ENCODE results near the gene CNDP1.

CNDP1 gene

GRCh38 chr18:74595431-74595830 lies 61.1 kb downstream of the CNDP1 start:
- no peak for DNase-seq

GRCh38 chr18:74597034-74597661 lies 62.8 kb downstream of the CNDP1 start:
- peak; percentile 64 for DNase-seq

DNA sequence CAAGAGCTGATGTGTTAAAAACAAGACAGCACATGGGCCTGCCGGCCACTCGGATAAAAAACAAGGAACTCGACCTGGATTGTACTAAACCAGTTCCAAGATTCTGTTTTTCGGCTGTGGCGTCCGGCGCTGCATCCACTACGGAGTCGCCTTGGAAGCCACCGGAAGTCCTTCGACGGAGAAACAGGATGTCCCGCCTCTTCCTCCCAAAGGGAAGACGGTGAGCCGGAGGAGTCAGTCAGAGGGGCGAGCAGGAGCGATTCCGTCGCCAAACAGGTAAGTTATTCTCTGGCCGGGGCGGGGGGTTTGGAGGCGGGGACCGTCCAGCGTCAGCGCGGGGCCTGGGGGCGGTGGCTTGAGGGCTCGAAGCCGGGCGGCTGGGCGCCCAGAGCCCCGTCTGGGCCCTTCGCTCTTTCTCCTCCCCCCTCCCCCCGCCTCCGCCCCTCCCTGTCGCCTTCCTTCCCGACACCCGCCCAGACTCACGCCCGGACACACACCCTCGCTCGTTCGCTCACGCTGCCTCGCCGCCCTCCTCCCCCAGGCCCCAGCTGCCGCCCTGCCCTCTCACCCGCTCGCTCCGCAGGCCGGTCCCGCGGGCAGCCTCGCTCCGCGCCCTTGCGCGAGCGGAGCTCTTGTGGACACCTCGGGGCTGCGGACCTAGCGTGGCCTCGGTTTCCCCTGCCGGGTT lies 63.5 kb downstream of the CNDP1 start, which contains the start of gene ZNF407:
Gene ZNF407 (plus strand): TSS at position 209 of the 688 bp plus-strand sequence. CDS start 33,150 bp downstream, outside the sequence.
- DNase-seq = peak; percentile 68

DNA sequence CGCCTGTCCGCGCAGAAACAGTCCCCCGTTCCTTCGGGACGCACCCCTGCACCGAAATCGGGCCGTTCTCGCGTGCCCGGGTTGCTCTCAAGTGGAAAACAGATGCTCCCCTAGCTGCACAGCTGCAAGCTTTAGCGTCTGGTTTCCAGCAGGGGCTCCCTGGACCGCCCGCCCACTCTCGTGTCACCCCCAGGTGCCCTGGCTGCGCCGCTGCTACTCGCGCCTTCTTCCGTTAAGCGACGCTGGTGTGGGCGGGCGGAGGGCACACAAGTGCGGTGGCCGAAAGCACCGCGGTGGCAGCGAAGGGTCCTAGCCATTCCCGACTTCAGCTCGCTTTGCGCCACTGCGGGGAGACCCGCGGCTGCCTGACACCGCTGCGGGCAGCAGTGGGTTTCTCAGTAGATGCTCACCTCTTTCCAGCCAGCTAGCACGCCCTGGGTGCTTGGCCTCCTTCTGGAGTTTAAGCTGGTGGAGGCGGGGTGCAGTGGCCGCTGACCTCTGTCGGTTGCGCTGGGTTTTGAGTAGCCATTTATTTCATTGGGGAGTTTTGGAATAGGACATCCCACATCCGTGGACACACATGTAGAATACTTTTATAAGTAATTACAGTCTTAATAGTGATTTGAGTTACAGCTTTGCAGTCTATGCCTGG lies 64.2 kb downstream of the CNDP1 start:
- no peak for DNase-seq

DNA sequence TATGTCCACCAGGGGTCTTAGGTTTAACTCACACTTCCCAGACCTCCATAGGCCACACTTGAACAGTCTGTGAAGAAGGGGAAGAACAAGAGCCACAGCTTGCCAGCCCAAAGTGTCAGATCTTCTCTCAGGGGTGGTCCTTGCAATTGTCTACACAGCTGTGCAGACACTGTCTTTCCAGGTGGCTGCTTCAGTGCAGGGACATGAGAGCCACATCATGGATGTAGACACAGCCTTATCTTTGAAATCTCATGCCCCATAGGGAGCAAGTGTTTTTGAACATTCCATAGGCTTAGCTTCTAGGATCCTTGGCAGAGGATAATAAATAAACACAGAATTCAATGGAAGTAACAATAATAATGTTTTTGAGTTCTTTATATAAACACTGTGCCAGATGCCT lies 70.1 kb downstream of the CNDP1 start:
- no peak for DNase-seq

DNA sequence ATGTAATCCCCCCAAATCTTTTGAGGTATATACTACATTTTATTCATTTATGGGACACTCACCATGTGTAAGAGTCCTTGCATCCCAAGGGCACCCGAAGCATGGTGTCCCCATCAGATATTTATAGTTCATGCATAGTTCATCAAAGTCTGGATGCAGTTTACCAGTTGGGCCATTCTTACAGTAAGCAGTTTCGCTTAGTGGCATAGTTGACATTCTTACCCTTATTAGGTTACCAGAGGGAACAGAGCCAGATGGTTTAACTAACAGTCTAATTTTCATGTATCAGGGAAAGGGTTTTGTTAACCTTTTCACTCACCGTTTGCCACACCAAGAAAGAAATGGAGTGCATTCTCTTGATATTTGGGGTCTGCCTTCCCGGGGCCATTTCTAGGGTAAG lies 70.5 kb downstream of the CNDP1 start:
- no peak for DNase-seq

GRCh38 chr18:74608681-74609080 lies 74.4 kb downstream of the CNDP1 start:
- DNase-seq = no peak

DNA sequence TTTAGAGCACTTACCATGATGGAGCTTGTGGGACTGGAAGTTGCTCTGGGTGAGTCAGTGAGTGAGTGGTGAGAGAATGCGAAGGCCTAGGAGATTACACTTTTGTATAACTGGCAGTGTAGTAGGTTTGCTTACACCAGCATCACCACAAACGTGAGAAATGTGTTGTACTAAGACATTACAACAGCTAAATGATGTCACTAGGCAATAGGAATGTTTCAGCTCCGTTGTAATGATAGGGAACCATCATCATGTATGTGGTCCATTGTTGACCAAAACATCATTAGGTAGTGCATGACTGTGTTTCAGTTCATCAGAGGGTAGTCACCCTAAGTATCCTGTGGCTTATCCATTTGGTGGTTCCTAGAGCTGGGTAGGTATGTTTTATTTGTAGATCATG lies 75.2 kb downstream of the CNDP1 start:
- no peak for DNase-seq

DNA sequence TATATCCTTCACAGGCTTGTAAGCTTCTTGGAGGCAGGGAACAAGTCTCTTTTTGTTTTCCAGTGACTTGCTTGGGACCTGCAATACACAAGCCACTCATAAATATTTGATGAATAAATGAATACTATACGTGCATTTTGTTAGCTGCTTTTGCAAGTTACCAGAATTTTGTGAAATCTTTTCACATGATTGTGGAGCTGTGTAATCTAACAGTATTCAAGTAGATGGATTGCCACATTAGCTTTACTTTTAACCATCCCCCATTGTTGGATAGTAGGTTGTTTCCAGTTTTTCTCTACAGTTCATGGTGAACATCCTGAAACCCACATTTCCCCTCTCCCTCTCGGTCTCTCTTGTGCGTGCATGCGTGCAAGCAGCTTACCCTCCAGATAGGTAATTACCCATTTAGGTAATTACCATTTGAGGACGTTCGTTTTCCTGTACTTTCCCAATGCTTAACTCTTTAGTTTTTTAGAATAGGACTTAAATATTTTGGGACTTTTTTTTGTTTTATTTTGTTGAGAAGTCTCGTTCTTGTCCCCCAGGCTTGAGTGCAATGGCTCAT lies 75.8 kb downstream of the CNDP1 start:
- no peak for DNase-seq

GRCh38 chr18:74610860-74611259 lies 76.6 kb downstream of the CNDP1 start:
- DNase-seq = no peak

DNA sequence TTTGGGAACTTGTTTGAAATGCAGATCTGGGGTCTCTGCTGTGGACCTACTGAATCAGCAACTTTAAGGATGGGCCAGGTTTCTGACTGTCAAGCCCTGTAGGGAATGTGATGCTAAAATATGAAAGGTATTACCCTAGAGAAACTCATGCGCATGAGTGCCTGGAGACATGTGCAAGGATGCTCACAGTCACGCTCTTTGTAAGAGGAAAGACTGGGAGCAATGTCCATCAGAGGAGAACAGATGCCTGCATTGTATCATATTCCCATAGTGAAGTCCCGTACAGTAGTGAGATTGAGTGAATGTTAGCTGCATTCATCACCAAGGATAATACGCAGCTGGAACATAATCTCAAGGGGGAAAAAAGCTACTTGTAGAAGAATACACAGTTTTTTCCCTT lies 77.5 kb downstream of the CNDP1 start:
- no peak for DNase-seq

DNA sequence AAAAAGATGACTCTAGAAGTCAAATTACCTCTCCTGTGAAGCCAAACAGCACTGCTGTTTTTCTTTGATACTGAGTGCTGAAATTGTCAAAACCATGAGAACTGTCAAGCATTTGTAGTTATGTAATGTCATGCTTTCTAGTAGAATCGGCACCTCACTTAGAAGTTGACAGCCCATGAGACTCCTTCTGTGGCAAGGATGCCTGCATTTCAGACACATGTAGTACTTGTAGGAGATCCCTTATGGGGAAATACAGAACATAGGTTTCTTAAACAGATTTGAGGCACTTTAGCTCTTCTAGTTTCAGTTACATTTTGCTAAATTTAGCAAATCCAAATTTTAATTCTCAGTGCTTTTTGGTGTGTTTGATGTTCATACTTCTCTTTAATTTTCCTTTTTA lies 79.1 kb downstream of the CNDP1 start:
- DNase-seq = no peak

- no peak for DNase-seq
These were observed 82.2 kb downstream of the CNDP1 start for GRCh38 chr18:74616494-74616893.

DNA sequence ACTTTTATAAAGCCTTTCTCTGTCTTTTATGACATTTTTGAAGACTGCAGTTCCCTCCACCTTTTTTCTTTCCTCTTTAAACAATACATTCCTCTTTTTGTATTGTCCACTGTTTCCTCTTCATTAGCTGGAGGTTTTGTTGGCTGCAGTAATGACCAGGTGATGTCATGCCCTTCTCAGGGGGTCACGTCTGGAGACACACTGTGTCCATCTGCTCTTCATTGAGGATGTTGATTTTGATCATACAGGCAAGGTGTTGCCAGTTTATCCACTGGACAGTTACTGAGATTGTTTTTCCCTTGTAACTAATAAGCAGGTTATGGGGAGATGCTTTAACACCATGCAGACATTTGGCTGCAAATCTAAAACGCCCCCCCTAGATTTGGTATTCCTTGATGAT lies 83.2 kb downstream of the CNDP1 start:
- no peak for DNase-seq

DNA sequence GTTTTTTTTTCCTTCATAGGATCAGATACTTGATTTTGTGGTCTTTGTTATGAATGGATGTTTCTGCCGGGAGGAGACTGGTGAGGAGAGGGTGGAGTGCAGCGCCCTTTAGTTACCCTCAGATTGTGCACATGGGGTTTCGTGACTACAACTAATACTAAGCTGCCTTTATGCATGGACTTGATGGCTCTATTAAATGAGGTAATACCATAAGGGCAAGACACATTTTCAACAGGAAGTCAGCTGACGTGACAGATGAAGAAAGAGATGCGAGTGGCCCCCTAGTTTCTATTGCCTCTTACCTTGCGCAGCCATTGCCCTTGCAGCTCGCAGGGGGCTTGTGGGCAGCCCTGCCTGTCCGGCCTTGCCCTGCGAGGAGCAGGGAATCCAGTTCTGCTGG lies 87.8 kb downstream of the CNDP1 start:
- no peak for DNase-seq

DNA sequence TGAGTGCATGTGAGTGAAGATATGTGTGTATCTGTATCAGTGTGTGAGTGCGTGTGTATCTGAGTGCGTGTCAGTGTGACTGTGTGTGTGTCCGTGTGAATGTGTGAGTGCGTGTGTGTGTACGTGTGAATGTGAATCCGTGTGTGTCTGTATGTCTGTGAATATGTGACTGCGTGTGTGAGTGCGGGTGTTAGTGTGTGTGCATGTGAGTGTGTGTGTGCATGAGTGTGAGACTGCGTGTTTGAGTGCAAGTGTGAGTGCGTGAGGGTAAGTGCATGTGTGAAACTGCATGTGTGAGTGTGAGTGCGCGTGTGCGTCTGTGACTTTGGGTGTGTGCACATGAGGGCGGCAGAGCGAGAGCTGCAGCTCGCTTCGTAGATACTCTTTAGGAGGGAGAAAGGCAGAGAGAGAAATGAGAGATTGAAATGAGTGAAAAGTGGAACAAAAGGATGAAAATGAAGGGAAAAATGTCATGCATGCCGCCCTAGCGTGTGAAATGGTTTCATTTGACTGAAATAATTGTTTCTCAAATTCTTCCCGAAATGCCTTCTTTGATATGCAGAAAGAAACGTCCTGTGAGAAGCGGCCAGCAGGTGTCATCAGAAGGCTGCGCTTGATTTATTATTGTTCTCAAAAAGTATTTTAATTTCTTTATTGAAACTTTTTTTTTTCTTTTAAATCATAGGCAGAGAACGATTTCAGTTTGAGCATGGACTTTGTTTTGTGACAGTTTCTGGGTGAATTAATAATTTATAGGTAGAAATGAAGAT lies 88.9 kb downstream of the CNDP1 start:
- no peak for DNase-seq

GRCh38 chr18:74624466-74624865 lies 90.2 kb downstream of the CNDP1 start:
- DNase-seq = no peak

DNA sequence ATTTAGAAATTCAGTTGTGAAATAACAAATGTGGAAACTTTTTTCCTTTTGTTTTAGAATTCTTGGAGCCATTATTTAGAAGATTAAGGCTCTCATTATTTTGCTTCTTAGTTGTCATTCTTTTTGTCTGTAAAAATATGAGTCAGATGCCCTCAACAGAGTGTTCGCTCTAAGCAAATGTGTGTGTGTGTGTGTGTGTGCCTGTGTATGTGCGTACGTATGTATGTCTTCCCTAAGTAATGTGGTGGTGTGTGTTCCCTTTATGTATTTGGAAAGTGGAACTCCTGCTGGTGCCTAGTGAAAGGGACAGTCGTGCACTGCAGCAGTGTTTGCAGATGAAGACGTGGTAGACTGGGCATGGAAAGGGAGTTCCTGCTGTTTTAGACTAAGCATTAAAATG lies 90.9 kb downstream of the CNDP1 start:
- DNase-seq = no peak

DNA sequence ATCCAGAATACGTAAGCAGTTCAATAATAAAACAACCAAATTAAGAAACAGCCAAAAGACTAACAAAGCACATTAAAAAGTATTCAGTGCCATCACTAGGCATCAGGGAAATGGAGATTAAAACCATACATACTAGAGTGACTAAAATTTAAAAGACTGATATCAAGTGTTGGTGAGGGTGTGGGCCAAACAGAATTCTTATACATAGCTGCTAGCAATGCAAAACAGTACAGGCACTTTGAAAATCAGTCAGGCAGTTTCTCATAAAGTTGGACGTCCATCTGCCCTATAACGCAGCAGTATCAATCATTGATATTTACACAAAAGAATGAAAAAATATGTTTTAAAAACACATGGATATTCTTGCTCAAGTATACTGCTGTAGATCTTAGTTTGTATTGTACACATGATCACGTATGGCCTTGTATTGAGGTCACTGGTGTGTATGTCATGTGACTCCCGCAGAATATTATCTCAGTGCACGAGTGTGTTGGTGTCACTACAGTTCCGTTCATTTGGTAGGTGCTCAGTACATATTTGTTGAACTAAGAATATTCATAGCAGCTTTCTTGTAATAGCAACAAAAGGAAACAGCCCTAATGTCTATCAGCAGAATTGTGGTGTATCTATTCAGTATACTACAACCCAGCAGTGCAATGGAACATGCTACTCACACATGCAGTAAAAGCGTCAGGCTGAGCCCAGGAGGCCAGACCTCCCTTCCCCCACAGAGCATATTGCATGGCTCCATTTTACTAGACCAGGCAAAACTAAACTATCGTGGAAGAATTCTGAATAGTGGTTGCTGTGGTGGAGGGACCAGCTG lies 92.0 kb downstream of the CNDP1 start:
- DNase-seq = no peak

- no peak for DNase-seq
These were observed 96.5 kb downstream of the CNDP1 start for GRCh38 chr18:74630804-74631203.

GRCh38 chr18:74631212-74631611 lies 96.9 kb downstream of the CNDP1 start:
- no peak for DNase-seq

DNA sequence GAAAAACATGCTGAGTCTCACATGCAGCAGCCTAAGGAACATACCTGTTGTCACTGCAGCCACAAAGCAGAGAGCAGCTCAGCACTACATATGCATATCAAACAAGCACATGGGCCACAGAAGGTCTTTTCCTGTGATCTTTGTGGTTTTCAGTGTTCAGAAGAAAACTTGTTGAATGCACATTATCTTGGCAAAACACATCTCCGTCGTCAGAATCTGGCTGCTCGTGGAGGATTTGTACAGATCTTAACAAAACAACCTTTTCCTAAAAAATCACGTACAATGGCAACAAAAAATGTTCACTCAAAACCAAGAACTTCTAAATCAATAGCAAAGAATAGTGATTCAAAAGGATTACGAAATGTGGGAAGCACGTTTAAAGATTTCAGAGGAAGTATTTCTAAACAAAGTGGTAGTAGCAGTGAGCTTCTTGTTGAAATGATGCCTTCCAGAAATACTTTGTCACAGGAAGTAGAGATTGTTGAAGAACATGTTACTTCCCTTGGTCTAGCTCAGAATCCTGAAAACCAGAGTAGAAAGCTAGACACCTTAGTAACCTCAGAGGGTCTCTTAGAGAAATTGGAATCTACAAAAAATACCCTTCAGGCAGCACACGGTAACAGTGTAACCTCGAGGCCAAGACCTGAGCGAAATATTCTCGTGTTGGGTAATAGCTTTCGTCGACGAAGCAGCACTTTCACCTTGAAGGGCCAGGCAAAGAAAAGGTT lies 97.5 kb downstream of the CNDP1 start:
- no peak for DNase-seq

All from NCI-H1694 treated with DMSO at 0.1 percent for 48 hours (cell line).